Suppressor macrophage treated with lipopolysaccharide for 4 hours (primary cell): Measurements from ENCODE around the gene ZNF586.
"Not testable (repeated sequence)": the region's sequence is repeated elsewhere in the genome, so short reads cannot be mapped to it uniquely, and the experiment has no call there.

Source experiments
- DNase-seq: peaks from one replicate; pipeline ENCODE4 v3.0.0-alpha.2; 2020

Gene ZNF586

DNA sequence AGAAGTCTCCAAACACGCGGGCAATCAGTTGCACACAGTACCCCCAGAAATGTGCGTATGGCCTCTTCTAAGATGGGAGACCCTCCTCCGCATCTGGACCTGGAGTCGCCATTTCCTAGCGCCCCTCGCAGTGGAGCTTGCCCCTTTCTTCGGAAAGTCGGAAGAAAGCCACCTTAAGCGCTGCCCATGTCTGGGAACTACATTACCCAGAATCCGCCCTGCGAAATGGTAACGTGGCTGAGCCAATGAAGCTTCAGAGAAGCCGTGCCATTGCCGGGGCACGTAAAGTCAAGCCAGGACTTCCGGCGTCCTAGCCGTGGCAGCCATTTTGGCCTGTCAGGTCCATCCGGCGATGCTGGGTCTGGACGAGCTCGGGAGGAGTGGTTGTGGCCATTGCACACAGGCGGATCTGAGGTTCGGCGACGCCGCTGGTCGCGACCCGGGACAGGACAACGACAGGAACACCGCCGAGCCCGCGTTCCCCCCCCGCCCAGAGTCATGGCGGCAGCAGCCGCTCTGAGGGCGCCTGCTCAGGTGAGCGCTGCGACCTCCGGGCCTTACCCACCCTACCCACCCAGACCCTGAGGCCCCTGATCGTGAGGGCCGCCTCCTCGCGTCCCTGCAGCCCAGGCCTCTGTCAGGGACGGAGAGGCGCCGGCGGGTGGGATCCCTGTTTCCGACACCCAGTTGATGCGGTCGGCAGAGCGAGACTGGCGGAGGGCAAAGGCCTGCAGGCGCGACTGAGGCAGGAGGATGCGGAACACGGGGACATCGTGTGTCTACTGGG lies at the start of gene ZNF586:
Gene ZNF586 (plus strand): TSS at position 332 of the 787 bp plus-strand sequence. CDS start 167 bp downstream, at position 499.
- peak; percentile 95 for DNase-seq

DNA sequence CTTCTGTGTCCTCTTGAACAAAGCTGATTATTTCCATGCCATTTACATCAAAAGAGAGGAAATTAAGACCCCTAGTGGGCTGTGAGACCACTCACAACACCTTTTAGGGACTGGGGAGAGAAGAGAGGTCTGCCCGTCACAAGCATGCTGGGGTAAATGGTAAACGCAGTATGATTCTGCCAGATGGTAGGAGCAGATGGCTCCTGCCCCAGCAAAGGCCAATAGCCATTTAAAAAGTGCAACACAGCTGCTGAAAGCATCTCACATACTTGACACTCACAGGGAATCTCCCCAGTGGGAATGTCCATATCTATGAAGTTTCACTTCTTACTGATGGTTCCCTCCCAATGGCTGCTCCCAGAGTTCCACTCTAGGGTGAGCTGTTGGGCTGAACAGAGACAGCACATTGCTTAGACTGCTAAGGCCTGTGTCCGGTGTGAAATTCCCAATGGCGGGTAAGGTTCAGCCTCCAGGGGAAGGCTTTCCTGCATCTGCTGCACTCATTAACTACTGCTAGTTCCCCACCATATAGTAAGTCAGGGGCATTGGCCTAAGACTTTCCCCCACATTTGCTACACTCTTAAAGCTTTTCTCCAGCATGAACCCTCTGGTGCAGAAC lies 49.5 kb upstream of the ZNF586 start:
- no peak for DNase-seq

DNA sequence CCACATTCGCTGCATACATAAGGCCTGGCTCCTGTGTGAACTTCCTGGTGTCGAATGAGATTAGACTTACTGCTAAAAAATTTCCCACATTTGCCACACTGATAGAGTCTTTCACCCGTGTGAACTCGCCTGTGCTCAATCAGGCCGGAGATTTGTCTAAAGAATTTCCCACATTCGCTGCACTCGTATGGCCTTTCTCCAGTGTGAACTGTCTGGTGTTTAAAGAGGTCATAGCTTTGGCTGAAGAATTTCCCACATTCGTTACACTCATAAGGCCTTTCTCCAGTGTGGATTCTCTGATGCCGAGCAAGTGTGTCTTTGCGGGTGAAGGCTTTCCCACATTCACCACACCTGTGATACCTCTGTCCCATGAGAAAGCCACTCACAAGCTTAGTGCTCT lies 48.6 kb upstream of the ZNF586 start:
- no peak for DNase-seq

DNA sequence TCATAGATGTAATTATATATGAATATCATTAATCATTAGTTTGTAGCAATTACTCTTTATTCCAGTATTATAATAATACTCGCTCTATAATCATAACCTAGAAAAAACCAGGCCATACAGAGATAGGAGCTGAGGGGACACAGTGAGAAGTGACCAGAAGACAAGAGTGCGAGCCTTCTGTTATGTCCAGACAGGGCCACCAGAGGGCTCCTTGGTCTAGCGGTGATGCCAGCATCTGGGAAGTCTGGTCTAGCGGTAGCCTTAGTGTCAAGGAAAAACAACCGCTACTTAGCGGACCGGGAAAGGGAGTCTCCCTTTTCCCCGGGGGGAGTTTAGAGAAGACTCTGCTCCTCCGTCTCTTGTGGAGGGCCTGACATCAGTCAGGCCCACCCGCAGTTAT lies 31.2 kb upstream of the ZNF586 start:
- peak; percentile 38 for DNase-seq

DNA sequence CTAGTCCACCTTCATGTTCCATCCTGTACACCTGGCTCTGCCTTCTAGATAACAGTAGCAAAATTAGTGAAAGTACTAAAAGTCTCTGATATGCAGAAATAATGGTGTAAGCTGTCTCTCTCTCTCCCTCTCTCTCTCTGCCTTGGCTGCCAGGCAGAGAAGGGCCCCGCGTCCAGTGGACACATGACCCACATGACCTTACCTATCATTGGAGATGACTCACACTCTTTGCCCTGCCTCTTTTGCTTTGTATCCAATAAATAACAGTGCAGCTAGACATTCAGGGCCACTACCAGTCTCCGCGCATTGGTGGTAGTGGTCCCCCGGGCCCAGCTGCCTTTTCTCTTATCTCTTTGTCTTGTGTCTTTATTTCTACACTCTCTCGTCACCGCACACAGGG lies 30.7 kb upstream of the ZNF586 start:
- DNase-seq, result not testable (repeated sequence)

DNA sequence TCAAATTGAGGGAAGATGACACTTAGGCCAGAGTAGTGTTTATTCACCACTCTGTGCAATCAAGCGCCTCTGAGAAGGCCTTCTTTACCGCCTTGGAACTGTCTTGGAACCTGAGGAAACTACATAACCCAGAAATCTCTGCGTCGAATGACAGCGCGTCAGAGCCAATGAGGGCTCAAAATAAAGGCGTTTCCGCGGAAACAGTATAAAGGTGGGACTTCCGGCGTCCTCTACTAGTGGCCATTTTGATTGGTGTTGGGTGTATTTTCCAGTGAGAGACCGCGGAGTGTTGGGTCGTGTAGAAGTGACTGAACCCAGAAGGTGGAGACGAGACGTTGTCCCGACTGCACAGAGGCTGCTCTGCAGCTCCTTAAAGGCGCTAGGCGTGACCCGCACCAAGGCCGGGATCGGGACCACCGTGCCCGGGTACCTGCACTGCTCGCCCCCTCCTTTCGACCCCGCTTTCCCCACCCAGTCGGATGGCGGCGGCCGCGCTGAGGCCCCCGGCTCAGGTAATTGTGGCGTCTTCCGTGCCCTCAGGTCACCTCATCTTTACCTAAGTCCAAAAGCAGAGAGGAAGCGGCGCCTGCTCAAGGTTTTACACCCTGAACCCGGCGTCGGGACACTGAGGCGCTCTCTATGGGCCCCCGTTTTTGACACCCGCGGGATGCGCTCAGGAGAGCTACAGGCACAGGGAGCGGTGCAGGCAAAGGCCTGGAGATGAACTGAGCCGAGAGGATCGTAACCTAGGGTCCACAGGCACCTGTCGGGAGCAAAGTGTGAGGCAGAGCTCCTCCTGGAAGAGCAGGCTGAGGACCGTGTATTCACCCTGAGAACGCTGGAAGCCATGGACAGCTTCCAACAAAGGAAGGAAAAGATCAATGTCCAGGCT lies 22.6 kb upstream of the ZNF586 start, which contains the start of gene ZNF776:
Gene ZNF776 (plus strand): TSS at position 236 of the 892 bp plus-strand sequence. CDS start 244 bp downstream, at position 480.
- DNase-seq, result peak; percentile 93

DNA sequence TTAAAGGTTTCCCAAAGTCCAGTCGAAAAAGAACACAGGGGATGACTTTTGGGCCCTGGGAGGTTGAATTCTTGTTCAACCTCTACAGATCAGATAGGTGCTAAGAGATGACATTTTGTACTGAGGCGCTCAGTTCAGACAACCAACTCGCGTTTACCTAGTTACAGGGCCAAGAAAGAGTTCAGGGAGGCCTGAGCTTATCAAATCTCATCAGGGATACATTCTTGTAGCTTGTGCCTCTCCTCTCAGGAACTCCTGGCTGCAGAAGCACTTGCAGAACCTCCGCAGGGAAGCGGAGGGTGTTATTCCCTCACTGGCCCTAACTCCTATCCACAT lies 22.0 kb upstream of the ZNF586 start:
- DNase-seq, result no peak

DNA sequence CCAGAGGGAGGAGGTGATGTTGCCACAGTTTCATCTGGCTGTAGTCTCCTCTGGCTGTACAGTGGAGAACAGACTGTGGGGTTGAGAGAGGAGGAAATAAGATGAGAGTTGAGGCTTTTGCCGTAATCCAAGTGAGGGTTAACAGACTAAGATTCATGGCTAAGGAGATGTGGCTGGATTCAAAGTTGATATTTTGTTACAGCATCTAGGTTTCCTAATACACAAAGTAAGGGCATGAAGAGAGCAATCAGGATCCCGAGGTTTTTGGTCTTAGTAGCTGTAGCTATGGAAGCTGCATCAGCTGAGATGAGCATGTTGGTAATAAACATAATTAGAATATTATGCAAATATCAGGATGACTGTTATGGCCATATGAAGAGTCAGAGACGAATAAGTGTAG lies 21.4 kb upstream of the ZNF586 start:
- DNase-seq, result no peak

DNA sequence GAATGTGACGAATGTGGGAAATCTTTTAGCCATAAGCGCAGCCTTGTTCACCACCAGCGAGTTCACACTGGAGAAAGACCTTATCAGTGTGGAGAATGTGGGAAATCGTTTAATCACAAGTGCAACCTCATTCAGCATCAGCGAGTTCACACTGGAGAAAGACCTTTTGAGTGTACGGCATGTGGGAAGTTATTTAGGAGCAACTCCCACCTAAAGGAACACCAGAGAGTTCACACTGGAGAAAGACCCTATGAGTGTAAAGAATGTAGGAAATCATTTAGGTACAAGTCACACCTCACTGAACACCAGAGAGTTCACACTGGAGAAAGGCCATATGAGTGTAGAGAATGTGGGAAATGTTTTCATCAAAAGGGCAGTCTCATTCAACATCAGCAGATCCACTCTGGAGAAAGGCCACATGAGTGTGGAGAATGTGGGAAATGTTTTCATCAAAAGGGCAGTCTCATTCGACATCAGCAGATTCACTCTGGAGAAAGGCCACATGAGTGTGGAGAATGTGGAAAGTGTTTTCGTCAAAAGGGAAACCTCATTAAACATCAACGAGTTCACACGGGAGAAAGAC lies 15.3 kb upstream of the ZNF586 start:
- no peak for DNase-seq

DNA sequence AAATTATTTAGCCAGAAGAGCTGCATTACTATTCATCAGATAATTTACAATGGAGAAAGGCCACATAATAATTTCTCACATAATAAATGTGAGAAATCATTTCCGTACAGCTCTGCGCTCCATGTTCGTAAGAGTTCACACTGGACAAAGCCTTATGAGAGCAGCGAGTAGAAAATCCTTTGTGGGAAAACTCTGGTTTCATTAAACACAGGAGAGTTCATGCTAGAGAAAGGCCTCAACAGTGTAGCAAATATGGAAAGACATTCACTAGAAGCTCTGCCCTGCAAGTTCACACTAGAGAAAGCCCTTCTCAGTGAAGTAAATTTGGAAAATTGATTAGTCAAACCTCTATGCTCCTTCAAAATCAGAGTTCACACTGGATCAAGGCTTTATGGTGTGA lies 14.4 kb upstream of the ZNF586 start:
- no peak for DNase-seq

DNA sequence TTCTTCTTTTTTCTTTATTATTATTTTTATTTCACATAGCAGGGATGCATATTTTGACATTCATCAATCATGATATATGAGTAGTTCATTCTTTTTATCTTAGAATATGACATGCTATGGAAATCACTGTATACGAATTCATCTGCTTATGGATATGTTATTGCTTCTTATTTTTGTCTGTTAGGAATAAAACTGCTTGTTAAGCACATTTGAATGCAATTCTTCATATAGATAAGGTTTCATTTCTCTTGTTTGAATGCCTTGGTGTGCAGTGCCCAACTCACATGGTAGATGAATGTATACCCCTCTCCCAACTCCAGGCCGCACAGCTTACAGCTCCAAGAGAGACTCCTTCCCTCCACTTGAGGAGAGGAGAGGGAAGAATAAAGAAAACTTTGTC lies 11.5 kb upstream of the ZNF586 start:
- DNase-seq, result no peak

DNA sequence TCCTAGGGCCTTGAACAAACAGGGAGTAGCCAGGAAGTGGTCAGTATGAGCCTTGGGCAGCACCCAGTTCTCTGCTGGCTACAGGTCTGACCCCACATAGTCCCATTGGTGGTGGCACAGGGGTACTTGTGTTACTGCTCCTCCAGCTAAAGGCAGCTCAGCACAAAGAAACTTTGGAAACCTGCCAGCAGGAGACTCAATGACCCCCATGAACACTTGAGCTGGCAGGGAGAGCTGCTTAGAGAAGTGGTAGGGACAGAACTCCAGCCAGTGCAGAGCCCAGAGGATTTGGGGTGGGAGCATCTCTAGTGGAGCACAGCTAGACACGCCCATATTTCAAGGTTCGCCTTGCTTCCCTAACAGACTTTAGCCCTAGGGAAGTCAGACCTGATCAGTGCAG lies 10.4 kb upstream of the ZNF586 start:
- no peak for DNase-seq

DNA sequence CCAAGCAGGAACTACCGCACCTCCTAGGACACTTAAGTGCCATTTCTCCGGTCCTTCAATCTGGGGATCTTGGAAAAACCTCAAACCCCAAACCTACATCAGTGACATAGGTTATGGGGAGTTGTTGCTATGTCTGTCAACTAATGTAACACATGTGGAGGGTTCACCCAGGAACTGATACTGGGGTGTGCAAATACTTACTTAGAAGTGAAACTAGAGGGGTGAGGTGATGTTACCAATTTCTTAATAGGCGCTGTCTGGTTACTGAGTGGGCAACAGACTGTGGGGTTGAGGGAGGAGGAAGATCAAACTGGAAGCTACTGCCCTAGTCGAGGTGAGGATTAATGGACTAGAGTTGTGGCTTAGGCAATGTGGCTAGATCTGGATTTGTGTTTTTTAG lies 1.9 kb downstream of the ZNF586 start:
- peak; percentile 47 for DNase-seq

DNA sequence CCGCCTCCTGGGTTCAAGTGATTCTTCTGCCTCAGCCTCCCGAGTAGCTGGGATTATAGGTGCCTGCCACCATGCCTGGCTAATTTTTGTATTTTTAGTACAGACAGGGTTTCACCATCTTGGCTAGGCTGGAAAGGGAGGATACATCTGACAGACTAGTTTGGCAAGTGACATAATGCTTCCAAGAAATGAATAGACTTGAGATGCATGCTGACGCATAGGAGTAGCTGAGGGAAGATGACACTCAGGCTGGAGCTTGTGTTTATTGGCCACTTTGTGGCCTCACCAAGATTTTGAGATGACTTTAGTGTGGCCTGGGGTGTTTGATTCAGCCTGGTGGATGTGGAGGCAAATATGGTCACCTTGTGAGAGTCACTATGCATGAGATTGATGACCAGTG lies 4.0 kb downstream of the ZNF586 start:
- peak; percentile 14 for DNase-seq

DNA sequence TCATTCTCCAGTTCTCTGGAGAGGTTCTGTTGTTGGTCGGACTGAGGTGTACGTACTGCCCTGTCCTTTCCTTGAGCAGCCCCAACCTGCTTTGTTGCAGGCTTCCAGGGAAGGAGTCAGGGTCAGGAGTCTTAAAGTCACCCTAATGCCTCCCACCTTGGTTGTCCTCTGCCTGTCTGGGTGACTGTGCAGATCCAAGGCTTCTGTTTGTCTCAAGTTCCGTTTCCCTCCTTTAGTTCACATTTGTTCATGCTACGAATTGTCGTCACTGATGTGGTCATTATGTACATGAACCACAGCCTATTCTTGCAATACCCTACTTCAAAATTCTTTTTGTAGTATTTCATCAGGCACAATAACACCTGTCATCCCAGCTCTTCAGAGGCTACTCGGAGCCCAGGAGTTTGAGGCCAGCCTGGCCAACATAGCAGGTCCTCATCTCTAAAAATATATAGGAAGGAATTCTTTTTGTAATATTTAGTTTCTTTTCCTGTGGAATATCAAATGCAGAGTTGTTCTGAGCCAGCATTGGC lies 7.4 kb downstream of the ZNF586 start:
- DNase-seq, result no peak

DNA sequence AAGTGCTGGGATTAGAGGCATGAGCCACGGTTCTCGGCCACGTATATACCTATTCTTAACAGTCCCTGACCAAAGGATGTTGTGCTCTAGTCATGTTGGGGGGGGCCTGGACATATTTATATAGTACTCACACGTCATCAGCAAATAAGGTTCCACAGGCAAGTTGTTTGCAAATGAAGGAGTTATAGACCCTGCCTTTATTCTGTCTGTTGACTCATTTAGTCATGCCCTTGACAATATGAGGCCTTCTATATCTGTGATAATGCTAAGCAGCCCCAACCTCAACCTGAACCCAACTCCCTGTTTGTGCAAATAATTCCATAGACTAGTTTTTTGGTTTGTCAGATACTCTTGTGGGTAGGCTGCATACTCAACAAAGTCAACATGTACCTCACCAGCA lies 8.9 kb downstream of the ZNF586 start:
- no peak for DNase-seq

DNA sequence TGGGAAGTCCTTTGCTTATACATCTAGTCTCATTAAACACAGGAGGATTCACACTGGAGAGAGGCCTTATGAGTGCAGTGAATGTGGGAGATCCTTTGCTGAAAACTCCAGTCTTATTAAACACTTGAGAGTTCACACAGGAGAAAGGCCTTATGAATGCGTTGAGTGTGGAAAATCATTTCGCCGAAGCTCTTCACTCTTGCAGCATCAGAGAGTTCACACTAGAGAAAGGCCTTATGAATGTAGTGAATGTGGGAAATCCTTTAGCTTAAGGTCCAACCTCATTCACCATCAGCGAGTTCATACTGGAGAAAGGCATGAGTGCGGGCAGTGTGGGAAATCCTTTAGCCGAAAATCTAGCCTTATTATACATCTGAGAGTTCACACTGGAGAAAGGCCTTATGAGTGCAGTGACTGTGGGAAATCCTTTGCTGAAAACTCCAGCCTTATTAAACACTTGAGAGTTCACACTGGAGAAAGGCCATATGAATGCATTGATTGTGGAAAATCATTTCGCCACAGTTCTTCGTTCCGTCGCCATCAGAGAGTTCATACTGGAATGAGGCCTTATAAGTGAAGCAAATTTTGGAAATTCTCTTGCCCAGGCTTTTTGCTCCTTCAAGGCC lies 9.9 kb downstream of the ZNF586 start:
- DNase-seq, result no peak

DNA sequence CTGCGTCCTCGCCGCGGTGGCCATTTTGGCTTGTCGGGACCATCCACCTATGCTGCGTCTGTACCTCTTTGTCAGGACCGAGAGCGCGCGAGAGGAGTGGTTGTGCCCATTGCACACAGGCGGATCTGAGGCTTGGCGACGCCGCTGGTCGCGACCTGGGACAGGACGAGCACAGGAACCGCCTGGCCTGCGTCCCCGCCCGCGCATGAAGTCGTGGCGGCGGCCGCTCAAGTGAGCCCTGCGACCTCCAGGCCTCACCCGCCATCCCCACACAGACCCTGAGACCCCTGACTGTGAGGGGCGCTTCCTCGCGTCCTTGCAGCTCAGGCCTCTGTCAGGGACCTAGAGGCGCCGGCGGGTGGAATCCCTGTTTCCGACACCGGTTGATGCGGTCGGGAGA lies 16.8 kb downstream of the ZNF586 start:
- no peak for DNase-seq

DNA sequence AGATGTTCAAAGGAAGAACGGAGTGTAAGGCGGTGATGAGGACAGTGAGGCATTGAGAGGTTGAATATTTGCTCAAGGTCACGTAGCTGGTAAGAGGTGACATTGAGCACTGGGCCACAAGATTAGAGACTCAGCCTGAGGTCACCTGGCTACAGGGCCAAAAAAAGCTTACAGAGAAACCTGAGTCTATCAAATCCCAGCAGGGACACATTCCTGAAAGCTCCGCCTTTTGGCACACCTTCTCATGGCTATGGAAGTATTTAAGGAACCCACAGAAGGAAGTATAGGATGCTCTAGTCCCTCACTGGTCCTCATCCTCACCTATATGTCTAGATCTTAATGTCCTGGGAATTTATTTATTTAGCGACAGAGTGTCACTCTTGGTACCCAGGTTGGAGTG lies 17.4 kb downstream of the ZNF586 start:
- DNase-seq, result no peak

DNA sequence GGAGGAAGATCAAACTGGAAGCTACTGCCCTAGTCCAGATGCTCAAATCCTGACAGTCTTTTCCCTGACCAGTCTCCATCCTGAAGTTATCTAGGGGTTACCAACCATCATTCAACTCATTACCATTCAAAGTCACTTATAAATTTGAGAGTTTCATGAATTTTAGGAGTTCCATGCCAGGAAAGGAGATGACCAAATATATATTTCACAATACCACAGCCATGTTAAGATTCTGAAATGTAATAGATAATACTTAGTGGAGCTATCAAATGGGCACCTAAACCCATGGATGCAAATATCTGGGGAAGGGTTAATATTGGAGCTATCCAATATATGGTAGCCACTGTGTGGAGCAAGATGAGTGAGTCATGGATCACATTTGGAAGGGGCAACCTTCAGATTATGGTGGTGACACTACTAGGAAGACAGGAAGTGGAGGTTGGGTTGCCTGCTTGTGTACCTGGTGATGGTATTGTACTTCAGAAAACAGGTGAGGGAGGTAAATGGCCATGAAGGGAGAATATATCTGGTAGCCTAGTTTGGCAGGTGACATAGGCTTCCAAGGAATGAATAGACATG lies 18.7 kb downstream of the ZNF586 start:
- DNase-seq, result no peak

DNA sequence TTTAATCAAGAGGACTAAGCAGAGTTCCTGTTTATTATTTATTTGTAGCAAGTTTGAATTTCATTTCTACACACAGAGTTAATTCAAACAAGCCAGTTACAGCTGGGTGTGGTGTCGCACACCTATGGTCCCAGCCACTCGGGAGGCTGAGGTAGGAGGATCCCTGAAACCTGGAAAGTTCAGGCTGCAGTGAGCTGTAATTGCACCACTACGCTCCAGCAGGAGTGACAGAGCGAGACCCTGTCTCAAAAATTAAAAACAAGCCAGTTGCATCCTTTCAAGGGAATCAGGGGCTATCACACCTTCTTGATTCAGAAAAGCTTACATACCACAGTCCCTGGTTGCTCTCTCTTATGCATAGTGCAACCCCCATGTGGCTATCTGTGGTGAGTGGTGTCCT lies 19.8 kb downstream of the ZNF586 start:
- DNase-seq, result no peak

DNA sequence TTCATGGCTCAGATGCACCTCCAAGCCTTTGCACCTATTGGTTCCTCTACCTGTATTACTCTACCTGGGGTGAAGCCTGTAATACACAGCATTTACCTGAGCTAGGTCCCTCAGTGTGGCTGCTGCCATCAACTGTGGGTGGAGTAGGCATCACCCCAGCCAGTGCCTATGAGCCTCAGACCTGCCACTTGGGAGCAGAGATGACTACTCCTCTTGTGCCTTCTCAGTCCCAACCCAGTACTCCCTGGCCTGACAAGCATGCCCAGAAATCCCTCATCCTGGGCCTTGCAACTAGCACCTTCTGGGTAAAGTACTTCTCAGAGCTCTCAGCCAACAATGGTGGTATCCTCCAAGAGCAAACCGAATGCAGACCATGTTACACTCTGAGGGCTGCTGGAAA lies 27.1 kb downstream of the ZNF586 start:
- DNase-seq, result not testable (repeated sequence)
